Limb (tissue), 2 donors: Measurements from ENCODE around the gene ACOT7.

Experiments
- DNase-seq, 2 donors: peaks; one replicate each; pipeline ENCODE4 v3.0.0-alpha.2; 2016; ENCODE audit errors: extremely low spot score in 2 of 2

The ACOT7 gene

GRCh38 chr1:6288665-6289064 lies 104.9 kb downstream of the ACOT7 start:
- no peak for DNase-seq

- no peak for DNase-seq
Measured at GRCh38 chr1:6288026-6288425, 105.5 kb downstream of the ACOT7 start.

- no peak for DNase-seq
Measured at GRCh38 chr1:6287431-6287886, 106.1 kb downstream of the ACOT7 start.

- no peak for DNase-seq
Measured at GRCh38 chr1:6287029-6287428, 106.5 kb downstream of the ACOT7 start.

GRCh38 chr1:6286266-6286665 lies 107.3 kb downstream of the ACOT7 start:
- DNase-seq: no peak

- no peak for DNase-seq
Measured at GRCh38 chr1:6285336-6285735, 108.2 kb downstream of the ACOT7 start.

GRCh38 chr1:6282577-6283270 lies 110.8 kb downstream of the ACOT7 start:
- no peak for DNase-seq

GRCh38 chr1:6281511-6282402 lies 111.8 kb downstream of the ACOT7 start:
- no peak for DNase-seq

- DNase-seq: no peak
Measured at GRCh38 chr1:6280761-6281451, 112.7 kb downstream of the ACOT7 start.

- DNase-seq: no peak
Measured at GRCh38 chr1:6279613-6280383, 113.8 kb downstream of the ACOT7 start.

GRCh38 chr1:6279066-6279465 lies 114.5 kb downstream of the ACOT7 start:
- DNase-seq: no peak

- DNase-seq: no peak
Measured at GRCh38 chr1:6278263-6278662, 115.3 kb downstream of the ACOT7 start.

GRCh38 chr1:6276811-6277555 lies 116.6 kb downstream of the ACOT7 start:
- DNase-seq: no peak

- peak; percentile 82 to 87 for DNase-seq
Measured at GRCh38 chr1:6275826-6276782, 117.5 kb downstream of the ACOT7 start.

- DNase-seq: no peak
Measured at GRCh38 chr1:6274622-6275139, 118.9 kb downstream of the ACOT7 start.

- DNase-seq: no peak
Measured at GRCh38 chr1:6274102-6274501, 119.5 kb downstream of the ACOT7 start.

GRCh38 chr1:6273380-6273891 lies 120.1 kb downstream of the ACOT7 start:
- no peak for DNase-seq

GRCh38 chr1:6272868-6273267 lies 120.7 kb downstream of the ACOT7 start:
- DNase-seq: no peak

- no peak for DNase-seq
Measured at GRCh38 chr1:6272452-6272851, 121.1 kb downstream of the ACOT7 start.
